NK-92 treated with Interleukin-12 subunit alpha and Interleukin-12 subunit beta, amount 100 ng/mL, for 24 hours (cell line): ENCODE measurements around the gene SPON2.

ENCODE experiments used
- DNase-seq: peaks from one replicate; lab custom pipeline; 2025; lab: John Stamatoyannopoulos, UW

The SPON2 gene

DNA sequence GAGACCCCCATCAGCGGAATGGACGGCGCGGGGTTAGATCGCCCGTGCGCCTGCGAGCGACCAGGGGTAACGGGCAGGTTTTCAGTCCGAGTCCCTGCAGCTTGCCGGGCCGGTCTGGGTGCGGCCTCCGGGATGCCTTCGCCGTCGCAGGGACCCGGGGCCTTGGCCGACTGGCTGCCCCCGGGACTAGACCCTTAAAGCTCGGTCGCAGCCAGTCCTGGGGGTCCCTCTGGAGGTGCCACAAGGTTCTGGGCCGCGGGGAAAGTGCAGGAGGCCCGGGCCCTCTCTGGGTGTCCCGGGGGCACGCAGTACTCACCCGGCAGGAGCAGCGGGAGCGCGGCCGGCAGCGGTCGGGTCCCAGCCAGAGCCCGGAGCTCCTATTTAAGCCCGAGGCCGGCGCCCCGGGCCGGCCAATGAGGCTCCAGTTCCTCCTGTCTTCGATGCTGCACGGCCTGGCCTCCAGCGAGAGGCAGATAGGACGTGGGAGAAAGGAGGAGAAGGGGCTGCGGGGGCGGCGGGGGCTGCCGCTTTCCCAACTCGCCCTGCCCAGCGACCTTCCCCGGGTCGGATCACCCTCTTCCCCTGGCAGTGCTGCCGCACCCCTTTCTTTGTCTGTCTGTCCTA is at the start of gene SPON2:
TSS of gene SPON2 (minus strand) at position 356 of the 624 bp plus-strand sequence.
- no peak for DNase-seq

DNA sequence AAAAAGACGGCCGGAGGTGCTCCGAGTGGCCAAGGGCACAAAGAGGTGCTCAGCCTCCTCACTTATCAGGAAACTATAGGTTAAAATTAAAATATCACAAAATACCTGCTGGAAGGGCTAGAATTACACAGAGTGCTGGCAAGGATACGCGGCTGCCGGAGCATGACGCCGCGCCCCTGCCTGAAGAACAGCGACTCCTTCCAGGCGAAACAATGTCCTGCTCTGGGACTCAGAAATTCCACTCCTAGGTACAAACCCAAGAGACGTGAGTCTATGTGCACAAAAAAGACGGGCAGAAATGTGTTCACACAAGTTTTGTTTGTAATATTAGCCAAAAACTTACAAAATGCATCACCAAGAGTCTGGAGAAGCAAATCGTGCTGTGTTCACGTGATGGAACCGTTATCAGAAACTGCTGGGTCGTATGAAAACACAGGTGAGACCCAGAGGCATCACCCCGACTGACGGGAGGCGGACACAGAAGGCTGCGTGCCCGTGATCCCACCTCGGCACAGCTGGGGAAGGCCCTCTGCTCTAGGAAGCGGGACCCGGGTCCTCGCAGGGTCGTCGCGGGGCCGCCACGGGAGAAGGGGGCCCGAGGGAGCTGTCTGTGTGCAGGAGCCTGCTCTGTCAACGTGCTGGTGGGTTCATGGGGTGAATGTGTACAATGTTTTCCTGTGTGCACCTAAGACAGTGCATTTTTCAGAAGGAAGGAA is 48.9 kb upstream of the SPON2 start:
- DNase-seq, result no peak

DNA sequence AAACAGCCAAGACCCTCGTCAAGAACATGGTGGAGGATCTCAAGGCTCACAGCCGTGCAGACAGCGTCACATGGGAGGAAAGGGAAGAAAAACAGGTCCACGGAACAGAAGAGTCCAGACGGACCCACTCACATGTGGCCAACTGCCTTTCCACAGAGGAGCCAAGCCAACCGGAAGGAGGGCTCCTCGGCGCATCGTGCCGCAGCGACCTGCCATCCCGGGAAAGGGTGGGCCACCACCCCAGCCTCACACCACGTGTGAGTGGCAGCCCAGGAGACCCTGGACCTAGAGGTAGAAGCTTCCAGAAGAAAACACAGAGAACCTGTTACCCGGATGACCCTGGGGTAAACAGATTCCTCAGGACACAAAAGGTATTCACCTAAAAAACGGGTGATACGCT is 48.2 kb upstream of the SPON2 start:
- DNase-seq, result no peak

DNA sequence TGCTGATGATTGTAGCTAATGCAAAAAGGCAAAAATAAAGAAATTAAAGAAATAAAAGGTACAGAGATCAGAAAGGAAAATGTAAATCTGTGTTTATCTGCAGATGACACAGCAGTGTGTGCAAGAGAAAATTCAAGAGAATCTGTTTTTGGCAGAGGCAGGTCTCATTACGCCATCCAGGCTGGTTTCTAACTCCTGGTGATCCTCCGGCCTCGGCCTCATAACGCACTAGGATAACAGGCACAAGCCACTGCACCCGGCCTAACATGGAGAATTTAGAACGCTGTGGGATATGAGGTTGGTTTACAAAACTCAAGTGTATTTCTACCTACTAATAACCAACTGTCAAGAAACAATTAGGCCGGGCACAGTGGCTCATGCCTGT is 47.2 kb upstream of the SPON2 start:
- DNase-seq, result no peak

DNA sequence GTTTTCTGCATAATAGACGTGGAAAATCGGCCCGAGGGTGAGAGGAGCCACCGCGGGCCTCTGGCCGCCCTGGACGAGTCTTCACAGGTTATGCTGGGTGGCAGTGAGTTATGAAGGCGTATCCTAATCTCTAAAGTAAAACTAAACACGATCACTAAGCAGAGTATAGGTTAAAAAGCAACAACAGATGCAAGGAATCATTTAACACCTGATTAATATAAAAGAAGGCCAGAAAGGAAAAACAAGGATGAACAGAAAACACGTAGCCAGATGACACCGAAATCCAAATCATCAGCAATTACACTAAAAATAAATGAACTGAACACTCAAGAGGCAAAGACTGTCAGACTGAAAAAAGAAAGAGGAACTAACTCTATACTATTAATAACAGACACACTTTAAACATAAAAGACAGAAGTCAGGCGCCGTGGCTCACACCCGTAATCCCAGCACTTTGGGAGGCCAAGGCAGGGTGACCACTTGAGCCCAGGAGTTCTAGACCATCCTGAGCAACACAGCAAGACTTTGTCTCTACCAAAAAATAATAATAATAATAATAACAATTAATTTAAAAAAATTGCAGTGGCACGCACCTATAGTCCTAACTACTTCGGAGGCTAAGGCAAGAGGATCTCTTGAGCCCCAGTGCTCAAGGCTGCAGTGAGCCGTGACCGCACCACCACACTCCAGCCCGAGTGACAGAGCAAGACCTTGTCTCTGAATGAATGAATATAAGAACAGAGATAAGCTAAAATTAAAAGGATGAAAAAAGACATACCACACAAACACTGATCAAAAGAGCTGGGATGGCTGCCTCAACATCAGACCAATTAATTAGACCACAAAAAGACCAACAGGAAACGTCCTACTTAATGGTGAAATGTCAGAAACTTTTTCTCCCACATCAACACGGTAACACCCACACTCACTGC is 46.5 kb upstream of the SPON2 start:
- DNase-seq, result no peak

DNA sequence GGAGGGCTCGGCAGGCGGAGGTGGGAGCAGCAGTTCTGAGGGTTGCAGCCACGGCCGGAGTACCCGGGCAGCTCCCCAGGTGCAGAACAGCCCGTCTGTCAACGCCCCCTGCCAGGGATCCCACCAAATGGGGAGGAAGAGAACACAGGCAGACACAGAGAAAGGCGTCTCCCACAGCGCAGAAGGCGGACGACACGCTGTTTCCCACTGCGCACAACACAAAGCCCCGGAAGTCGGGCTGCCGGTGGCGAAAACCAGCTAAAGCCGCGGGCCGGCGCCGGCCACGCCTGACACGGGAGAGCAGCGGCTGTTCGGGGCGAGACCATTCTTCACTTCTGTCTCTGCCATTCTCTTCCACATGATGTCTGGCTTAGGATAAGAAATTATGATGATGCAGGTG is 45.0 kb upstream of the SPON2 start:
- DNase-seq, result no peak

DNA sequence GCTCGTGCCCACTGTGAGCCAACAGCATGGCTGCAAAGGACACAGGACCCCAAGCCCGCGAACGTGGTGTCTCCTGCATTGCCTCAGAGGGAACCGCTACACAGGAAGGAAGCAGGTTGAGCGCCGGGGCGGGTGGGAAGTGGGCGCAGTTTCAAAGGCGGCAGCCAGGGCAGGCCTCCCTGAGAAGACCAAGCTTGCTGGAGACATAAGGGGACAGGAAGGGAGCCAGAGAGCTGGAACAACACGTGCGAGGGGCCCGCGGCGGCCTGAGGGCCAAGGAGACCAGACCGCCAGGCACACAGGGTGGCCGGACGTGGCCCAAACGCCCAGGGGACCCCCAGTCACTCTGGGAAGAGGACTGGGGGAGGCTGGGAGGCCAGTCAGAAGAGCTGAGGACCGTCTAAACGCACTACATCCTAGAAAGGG is 44.5 kb upstream of the SPON2 start:
- no peak for DNase-seq

DNA sequence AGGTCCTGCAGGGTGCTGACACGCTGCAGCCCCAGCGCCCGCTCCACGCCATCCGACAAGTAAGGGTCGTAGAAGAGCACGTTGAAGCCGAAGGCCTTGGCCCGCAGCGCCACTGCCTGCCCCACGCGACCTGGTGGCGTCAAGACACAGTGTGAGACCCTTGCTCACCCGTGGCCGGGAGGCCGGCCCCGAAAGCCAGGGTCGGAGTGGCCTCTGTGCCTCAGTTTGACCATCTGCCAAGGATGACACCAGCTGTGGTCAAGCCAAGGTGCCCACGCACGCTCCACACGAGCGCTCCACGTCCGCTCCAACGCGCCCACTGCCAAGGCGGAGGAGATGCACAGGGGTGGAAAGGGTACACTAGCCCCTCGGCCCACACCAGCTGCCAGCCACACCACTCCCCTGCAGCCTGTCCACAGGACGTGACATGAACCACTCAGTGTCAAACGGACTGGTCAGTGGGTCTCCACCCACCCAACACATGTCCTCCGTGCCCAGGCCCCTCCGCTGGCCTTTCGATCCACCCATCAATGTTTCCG is 43.8 kb upstream of the SPON2 start:
- DNase-seq, result no peak

DNA sequence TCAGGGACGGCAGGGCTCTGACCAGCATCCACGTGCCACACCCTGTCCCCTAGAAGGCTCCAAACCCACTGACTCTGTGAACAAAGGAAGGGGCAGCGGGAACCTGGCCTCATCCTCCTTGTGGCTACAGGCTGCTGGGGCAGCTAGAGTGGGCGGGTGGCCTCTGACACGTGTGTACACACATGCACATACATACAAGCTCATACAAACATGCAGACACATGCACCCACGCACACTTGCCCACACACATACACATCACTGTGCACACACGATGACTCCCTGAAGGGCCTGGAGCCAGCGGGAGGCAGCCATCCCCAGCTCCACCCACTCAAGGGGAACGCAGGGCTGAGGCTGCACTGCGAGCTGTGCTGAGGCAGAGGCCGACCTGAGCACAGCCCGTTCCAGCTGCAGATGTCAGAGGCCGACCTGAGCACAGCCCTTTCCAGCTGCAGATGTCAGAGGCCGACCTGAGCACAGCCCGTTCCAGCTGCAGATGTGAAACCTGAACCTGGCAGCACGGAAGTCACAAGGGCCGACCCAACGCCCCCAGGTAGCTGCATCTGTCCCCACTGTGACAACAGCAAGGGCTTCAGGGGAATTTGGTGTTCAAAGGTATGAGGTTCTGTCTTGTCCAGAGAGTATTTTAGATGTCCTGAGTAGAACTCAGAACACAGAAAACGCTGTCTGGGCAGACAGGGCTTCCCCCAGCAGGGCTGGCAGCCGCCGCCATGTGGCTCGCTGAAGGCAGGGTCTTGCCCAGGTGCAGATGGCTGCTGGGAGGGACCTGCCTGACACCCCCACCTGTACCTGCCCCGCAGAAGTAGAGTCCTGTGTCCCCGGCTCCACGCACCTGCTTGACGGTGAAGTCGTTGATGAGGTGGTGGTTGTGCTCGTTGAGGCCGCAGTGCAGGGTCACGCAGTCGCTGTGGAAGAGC is 43.0 kb upstream of the SPON2 start:
- DNase-seq, result no peak

DNA sequence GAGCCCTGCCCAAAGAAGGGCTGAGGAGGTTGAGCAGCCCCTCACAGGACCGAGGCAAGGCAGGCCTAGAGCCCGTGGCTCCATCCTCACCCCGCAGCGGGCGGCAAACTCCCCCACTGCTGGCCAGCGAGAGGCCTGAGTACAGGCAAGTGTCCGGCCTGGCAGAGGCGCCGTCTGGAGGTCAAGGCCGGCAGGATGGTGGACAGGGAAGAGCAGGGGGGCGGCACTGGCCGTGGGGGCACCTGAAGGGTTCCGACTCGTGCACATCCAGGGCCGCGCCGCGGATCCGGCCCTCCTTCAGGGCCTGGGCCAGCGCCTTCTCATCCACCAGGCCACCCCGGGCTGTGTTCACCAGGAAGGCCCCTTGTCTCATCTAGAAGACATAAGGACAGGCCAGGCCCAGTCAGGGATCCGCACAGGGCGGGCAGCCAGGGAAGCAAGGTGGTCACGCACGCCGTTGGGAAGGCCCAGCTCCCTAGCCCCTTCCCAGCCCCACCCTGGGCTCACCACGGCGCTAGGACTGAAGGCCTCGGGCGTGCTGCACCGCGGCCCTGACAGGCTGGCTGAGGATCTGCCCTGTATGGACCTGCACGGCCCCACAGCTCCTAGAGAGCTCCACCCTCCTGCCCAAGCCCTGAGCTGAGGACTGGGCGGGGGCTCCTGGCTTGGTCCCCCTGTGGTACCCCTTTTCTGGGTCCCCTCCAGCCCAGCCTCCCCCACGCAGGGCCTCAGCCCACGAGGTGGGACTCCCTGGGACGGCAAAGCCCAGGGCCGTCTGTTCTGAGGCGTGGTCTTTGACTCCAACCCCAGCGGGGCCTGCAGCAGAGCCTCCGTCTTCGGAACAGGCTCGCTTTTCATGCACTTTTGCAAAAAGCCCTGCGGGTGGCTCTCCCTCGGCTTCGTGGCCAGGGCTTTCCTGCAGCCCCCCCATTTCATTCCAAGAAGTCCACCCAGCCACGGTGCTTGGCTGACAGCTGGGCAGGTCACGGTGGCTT is 42.0 kb upstream of the SPON2 start:
- no peak for DNase-seq

DNA sequence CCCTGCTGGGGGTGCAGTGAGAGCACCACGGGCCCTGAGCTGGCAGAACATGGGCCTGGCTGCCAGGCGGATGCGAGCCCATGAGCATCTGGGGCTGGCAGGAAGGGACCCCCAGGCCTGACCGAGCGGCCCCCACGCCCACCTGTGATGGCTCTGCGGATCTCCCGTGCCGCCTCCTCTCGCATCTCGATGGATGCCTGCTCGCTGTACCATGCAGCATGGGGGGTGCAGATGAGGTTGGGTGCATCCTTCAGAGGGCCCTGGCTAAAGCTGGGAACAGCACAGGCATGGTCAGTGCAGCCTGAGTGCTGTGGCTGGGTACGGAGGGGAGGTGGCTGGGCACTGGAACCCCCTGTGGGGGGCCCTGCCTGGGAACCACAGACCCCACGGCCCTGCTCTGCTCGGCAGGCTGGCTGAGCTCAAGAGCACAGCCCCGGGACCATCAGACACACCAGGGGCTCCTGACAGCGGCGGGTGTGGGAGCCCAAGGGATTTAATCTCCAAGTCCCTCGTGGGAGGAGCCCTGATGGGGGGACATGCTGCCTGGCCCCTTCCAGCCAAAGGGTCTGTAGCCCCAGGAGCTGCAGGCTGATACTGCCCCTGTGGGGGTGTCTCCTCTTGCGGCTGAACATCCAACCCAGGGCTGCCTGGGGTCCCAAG is 41.1 kb upstream of the SPON2 start:
- DNase-seq, result no peak

DNA sequence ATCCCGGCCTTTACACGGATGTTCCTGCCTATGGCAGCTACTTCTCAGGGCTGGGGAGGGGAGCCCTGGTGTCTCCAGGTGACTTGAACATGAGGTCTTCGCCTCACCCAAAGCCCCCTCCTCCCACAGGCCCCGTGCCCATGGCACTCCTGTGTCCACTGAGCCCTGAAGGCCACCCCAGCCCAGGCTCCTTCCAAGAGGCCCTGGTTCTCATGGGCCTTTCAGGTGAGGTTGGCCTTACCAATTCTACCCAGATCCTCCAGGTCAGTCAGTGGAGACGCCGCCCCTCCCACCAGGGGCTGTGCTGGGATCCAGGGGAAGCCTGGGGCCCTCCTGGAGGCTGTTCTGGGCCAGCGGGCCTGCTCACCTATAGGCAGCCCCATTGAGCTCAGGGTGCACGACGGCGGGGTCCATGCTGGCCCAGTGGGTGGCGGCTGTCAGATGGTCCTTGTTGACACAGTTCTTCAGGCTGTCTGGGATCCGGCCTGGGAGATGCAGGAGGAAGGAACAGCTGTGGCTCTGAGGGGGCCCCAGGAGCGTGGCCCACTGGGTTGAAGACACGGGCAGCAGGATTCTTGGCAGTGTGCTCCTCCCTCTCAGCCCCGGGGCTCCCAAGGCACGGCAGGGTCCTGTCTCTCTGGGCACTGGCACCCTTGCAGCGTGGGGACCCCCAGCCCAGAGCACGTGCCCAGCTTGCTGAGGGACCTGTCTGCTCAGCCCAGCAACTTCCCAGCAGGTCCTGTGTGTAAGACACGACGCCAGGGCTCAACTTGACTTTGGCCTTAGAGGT is 40.4 kb upstream of the SPON2 start:
- DNase-seq, result no peak

DNA sequence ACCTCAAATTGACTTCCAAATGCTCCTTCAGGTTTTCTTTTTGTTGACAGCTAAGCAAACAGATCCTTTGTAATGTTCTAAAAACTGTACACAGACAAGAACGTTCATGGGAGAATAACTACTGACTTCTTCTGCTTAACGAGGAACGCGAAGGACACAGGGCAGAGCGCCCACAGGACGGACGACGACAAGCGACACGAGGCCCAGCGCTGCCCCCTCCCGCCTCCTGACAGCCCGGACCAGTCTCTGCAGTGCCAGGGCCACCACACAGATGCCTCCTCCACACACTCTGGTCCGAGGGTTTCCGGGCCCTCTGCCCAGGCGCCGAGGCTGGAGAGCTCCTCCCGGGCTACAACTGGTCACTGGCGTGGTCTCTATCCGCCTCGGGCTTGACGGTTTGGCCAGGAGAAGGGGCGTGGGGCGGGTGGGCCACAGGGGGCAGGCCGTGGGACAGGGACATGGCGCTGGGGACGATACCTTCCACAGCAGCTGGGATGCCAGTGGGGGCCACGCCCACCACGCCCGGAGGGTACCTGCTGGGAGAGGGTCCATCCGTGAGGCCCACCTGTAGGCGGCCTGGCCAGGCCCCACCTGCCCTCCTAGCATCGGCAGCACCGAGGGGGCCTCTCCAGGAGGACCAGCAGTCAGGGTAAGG is 39.6 kb upstream of the SPON2 start:
- no peak for DNase-seq

DNA sequence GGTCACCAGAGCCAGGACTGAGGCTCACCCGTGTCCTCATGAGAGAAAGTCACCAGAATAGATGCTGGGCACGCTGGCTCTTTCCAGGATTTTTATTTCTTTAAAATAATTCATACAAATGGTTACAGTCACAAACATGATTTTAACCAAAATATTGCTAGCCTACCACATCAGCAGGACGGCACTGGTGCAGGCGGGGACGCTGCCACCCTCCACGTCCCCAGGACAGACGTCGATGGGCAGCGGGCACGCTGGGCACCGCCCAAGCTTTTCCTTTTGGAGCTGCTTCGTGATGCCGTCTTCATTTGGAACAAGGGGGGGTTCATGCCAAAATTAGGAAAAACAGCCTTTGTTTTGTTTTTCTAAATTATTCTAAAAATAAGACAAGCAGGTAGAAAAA is 39.0 kb upstream of the SPON2 start:
- DNase-seq, result no peak

DNA sequence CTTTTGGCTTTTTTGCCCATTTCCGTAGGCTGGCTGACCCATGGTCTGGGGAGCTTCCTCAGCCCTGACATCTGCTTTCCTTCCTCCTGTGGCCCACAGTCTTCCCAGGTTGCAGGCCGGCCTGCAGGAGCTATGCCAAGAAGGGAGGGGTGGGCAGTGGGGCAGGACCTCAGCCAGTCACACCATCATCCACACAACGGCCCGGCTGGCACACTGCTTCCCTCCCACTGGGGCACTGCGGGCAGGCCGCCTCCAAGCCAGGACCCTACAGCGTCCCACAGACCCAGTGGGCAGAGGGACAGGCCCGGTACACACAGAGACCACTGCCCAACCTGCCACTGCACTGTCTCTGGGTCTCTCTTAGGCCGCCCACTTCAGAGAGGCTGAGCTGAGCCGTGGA is 38.6 kb upstream of the SPON2 start:
- no peak for DNase-seq

DNA sequence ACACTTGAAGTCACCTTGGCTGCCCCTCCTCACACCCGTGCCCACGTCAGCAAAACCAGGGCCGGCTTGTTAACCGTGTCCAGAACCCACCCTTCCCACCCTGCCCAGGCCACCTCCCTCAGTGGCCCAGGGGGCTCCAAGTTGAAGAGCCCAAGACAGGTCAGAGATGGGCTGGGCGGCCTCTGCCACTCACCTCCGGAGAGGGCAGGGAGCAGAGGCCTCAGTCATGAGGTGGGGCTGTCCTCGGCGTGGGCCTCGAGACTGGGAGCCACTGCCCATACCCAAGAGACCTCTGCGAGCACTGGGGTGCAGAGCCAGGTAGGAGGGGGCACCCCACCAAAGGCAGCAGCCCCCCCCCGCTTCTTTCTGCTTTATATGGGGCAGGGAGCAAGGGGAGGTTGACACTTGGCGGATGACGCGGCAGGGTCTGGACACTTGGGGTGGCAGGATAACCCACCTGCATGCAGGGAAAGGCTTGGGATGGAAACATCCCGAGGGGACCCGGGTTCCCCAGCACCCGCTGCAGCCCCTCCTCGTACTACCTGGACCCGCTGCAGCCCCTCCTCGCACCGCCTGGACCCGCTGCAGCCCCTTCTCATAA is 38.0 kb upstream of the SPON2 start:
- DNase-seq, result no peak

DNA sequence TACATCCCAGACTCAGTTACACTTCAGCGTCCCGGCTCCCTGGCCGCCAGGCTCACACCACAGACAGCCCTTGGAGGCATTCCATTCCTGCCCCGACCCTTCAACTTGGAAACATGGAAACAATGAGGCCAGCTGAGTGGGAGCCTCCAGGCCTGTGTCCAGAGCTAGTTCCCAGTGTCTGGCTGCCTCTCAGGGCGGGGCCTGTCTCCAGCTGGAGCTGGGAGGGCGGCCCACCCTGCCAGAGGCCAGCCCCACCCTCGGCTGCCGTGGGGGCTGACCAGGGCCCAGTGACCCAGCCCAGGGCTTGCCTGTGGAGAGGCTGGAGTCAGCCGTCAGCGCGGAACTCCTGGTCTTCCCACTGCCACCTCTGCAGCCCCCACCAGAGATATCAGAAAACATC is 37.4 kb upstream of the SPON2 start:
- no peak for DNase-seq
